Liver (tissue), 9 donors: Measurements from ENCODE around the gene NPPC. TPM values are rescaled to one million over a fixed set of nuclear protein-coding genes. Genes with fewer than 3 reads are reported as not detected.

Experiments used
- DNase-seq: peaks from one replicate; pipeline ENCODE4 v3.0.0-alpha.2; 2017; ENCODE audit warnings: low spot score
- H3K27ac ChIP-seq, 2 donors: one replicate each; pipeline ENCODE4 v1.7.0; 2013; ENCODE audit warnings: inconsistent platforms in 2 of 2, low read length in 2 of 2, control low read depth in 1 of 2, low read depth in 1 of 2, mild to moderate bottlenecking in 1 of 2
- H3K27me3 ChIP-seq, 4 donors: one replicate each; pipeline versions ENCODE4 v1.6.1 to v1.7.0; 2013; ENCODE audit warnings: low read length in 3 of 4, inconsistent platforms in 1 of 4, mild to moderate bottlenecking in 1 of 4, moderate library complexity in 1 of 4; ENCODE audit not compliant: control insufficient read depth in 4 of 4, insufficient read depth in 4 of 4
- H3K36me3 ChIP-seq, 4 donors: one replicate each; pipeline versions ENCODE4 v1.6.1 to v1.7.0; 2013; ENCODE audit warnings: low read length in 3 of 4, mild to moderate bottlenecking in 3 of 4, low read depth in 1 of 4, moderate library complexity in 1 of 4; ENCODE audit not compliant: control insufficient read depth in 4 of 4, insufficient read depth in 3 of 4
- H3K4me1 ChIP-seq, 4 donors: one replicate each; pipeline versions ENCODE4 v1.6.1 to v1.7.0; 2013; ENCODE audit warnings: low read length in 3 of 4, mild to moderate bottlenecking in 3 of 4, moderate library complexity in 1 of 4; ENCODE audit not compliant: control insufficient read depth in 4 of 4, insufficient read depth in 4 of 4
- H3K4me3 ChIP-seq, 3 donors: one replicate each; pipeline versions ENCODE4 v1.6.1 to v1.7.0; 2013; ENCODE audit warnings: low read length in 3 of 3, control low read depth in 1 of 3, low read depth in 1 of 3, mild to moderate bottlenecking in 1 of 3
- H3K9ac ChIP-seq, 2 donors: one replicate each; pipeline ENCODE4 v1.7.0; 2013; ENCODE audit warnings: low read length in 2 of 2, mild to moderate bottlenecking in 2 of 2, moderate library complexity in 2 of 2, control low read depth in 1 of 2, low read depth in 1 of 2
- H3K9me3 ChIP-seq, 4 donors: one replicate each; pipeline versions ENCODE4 v1.6.1 to v1.7.0; 2013; ENCODE audit warnings: low read length in 3 of 4; ENCODE audit not compliant: control insufficient read depth in 4 of 4
- EGR1 ChIP-seq, 2 donors: IDR thresholded peaks; 2 replicates each; pipeline ENCODE4 v1.6.1; 2016 to 2018; ENCODE audit warnings: antibody characterized with exemption in 2 of 2, low read depth in 2 of 2
- FOXA1 ChIP-seq: IDR thresholded peaks from 2 replicates; pipeline ENCODE4 v1.6.1; 2016; ENCODE audit warnings: antibody characterized with exemption
- FOXA2 ChIP-seq: IDR thresholded peaks from 2 replicates; pipeline ENCODE4 v1.6.1; 2016; ENCODE audit warnings: antibody characterized with exemption
- GABPA ChIP-seq, 2 donors: IDR thresholded peaks in 1 of 2; conservative IDR thresholded peaks in 1 of 2; 2 replicates each; pipeline ENCODE4 v1.6.1; 2016; ENCODE audit warnings: antibody characterized with exemption in 2 of 2, mild to moderate bottlenecking in 1 of 2, moderate library complexity in 1 of 2
- HNF4A ChIP-seq, 2 donors: conservative IDR thresholded peaks; 2 replicates each; pipeline ENCODE4 v1.6.1; 2016; ENCODE audit warnings: antibody characterized with exemption in 2 of 2, mild to moderate bottlenecking in 2 of 2
- HNF4G ChIP-seq: IDR thresholded peaks from 2 replicates; pipeline ENCODE4 v1.6.1; 2016; ENCODE audit warnings: antibody characterized with exemption
- NR2F2 ChIP-seq: IDR thresholded peaks from 2 replicates; pipeline ENCODE4 v1.6.1; 2016; ENCODE audit warnings: antibody characterized with exemption
- RAD21 ChIP-seq, 2 donors: IDR thresholded peaks; 2 replicates each; pipeline ENCODE4 v1.6.1; 2016; ENCODE audit warnings: antibody characterized with exemption in 2 of 2, mild to moderate bottlenecking in 2 of 2
- RXRA ChIP-seq, 2 donors: IDR thresholded peaks; 2 replicates each; pipeline ENCODE4 v1.6.1; 2017 to 2018; ENCODE audit warnings: antibody characterized with exemption in 2 of 2, mild to moderate bottlenecking in 1 of 2
- SP1 ChIP-seq: IDR thresholded peaks from 2 replicates; pipeline ENCODE4 v1.6.1; 2018; ENCODE audit warnings: antibody characterized with exemption, mild to moderate bottlenecking
- YY1 ChIP-seq: IDR thresholded peaks from 2 replicates; pipeline ENCODE4 v1.6.1; 2016; ENCODE audit warnings: antibody characterized with exemption, mild to moderate bottlenecking
- WGBS: extraction: QIAGEN DNeasy Blood & Tissue Kit; methylation state at CpG from one replicate; pipeline ENCODE4 v1.1.7; 2013; 5-methylcytosine and 5-hydroxymethylcytosine counted together
- polyA plus RNA-seq, 2 donors: library from polyadenylated mRNA; stranded (reverse) in 1 of 2; unstranded in 1 of 2; fragments of 200-250 nt in 1 of 2; fragments of >200 nt in 1 of 2; fragmentation: Nextera tagmentation in 1 of 2; extraction: Ambion mirVana in 1 of 2; gene quantifications; one replicate each; pipeline versions ENCODE4 v1.2.1 to v1.2.3, GENCODE V29; 2013 to 2015
- total RNA-seq, 2 donors: library from RNA; depleted of rRNA; stranded (reverse); fragments of >200 nt; gene quantifications; one replicate each; pipeline ENCODE4 v1.2.3, GENCODE V29; 2014
- TF ChIP-seq, protein P1 (sequence below): IDR thresholded peaks from 2 replicates; pipeline ENCODE4 v1.6.1; 2016; ENCODE audit warnings: antibody characterized with exemption
- TF ChIP-seq, protein P2 (sequence below): fragments of 150-350 bp; IDR thresholded peaks from 2 replicates; pipeline ENCODE4 v1.5.1; 2017; ENCODE audit warnings: improper control_type of control experiment, low read depth, low read length; ENCODE audit not compliant: missing input control
- TF ChIP-seq, protein P3 (sequence below): IDR thresholded peaks from 2 replicates; pipeline ENCODE4 v1.6.1; 2016; ENCODE audit warnings: antibody characterized with exemption, mild to moderate bottlenecking
- TF ChIP-seq, protein P4 (sequence below): IDR thresholded peaks from 2 replicates; pipeline ENCODE4 v1.6.1; 2016; ENCODE audit warnings: antibody characterized with exemption
- donor health status: healthy.
- donor health status: healthy.
- donor health status: healthy.
- donor health status: healthy.
- donor health status: healthy.

NPPC gene
- total and polyA plus RNA-seq, 4 donors = 0.47 TPM; not detected in 3

DNA sequence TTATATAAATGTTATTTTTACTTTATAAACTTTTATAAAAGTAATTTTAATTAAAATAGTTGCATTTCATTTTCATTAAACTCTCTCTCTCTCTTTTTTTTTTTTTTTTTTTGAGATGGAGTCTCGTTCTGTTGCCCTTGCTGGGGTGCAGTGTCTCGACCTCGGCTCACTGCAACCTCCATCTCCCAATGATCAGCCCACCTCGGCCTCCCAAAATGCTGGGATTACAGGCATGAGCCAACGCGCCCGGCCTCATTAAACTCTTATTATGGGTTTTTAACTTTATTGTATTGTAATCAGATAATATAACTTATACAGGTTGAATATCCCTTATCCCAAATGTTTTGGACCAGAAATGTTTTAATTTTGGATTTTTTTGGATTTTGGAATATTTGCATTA lies 10.9 kb upstream of the NPPC start:
- no peak for TF ChIP-seq EGR1 (IDR thresholded peaks at IDR 0.05; ENCODE audit: low read depth in 2 of 2)
- TF ChIP-seq RXRA (IDR thresholded peaks at IDR 0.05) = no peak
- TF ChIP-seq FOXA2 = no peak
- TF ChIP-seq, protein P1, sequence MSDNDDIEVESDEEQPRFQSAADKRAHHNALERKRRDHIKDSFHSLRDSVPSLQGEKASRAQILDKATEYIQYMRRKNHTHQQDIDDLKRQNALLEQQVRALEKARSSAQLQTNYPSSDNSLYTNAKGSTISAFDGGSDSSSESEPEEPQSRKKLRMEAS = no peak
- TF ChIP-seq HNF4G = no peak
- TF ChIP-seq NR2F2 = no peak
- TF ChIP-seq RAD21 (IDR thresholded peaks at IDR 0.05) = no peak
- TF ChIP-seq, protein P2, sequence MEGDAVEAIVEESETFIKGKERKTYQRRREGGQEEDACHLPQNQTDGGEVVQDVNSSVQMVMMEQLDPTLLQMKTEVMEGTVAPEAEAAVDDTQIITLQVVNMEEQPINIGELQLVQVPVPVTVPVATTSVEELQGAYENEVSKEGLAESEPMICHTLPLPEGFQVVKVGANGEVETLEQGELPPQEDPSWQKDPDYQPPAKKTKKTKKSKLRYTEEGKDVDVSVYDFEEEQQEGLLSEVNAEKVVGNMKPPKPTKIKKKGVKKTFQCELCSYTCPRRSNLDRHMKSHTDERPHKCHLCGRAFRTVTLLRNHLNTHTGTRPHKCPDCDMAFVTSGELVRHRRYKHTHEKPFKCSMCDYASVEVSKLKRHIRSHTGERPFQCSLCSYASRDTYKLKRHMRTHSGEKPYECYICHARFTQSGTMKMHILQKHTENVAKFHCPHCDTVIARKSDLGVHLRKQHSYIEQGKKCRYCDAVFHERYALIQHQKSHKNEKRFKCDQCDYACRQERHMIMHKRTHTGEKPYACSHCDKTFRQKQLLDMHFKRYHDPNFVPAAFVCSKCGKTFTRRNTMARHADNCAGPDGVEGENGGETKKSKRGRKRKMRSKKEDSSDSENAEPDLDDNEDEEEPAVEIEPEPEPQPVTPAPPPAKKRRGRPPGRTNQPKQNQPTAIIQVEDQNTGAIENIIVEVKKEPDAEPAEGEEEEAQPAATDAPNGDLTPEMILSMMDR = no peak
- TF ChIP-seq, protein P3, sequence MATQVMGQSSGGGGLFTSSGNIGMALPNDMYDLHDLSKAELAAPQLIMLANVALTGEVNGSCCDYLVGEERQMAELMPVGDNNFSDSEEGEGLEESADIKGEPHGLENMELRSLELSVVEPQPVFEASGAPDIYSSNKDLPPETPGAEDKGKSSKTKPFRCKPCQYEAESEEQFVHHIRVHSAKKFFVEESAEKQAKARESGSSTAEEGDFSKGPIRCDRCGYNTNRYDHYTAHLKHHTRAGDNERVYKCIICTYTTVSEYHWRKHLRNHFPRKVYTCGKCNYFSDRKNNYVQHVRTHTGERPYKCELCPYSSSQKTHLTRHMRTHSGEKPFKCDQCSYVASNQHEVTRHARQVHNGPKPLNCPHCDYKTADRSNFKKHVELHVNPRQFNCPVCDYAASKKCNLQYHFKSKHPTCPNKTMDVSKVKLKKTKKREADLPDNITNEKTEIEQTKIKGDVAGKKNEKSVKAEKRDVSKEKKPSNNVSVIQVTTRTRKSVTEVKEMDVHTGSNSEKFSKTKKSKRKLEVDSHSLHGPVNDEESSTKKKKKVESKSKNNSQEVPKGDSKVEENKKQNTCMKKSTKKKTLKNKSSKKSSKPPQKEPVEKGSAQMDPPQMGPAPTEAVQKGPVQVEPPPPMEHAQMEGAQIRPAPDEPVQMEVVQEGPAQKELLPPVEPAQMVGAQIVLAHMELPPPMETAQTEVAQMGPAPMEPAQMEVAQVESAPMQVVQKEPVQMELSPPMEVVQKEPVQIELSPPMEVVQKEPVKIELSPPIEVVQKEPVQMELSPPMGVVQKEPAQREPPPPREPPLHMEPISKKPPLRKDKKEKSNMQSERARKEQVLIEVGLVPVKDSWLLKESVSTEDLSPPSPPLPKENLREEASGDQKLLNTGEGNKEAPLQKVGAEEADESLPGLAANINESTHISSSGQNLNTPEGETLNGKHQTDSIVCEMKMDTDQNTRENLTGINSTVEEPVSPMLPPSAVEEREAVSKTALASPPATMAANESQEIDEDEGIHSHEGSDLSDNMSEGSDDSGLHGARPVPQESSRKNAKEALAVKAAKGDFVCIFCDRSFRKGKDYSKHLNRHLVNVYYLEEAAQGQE = no peak
- TF ChIP-seq, protein P4, sequence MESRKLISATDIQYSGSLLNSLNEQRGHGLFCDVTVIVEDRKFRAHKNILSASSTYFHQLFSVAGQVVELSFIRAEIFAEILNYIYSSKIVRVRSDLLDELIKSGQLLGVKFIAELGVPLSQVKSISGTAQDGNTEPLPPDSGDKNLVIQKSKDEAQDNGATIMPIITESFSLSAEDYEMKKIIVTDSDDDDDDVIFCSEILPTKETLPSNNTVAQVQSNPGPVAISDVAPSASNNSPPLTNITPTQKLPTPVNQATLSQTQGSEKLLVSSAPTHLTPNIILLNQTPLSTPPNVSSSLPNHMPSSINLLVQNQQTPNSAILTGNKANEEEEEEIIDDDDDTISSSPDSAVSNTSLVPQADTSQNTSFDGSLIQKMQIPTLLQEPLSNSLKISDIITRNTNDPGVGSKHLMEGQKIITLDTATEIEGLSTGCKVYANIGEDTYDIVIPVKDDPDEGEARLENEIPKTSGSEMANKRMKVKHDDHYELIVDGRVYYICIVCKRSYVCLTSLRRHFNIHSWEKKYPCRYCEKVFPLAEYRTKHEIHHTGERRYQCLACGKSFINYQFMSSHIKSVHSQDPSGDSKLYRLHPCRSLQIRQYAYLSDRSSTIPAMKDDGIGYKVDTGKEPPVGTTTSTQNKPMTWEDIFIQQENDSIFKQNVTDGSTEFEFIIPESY = no peak
- Histone ChIP-seq H3K4me1 (peaks cover 0 to 2% (median 1%) of the 10 kb centered on the region in 4 donors), H3K9ac (no peak overlapping the region), H3K9me3 (no peaks in the 10 kb centered on the region), H3K36me3 (no peaks in the 10 kb centered on the region), H3K27me3 (no peaks in the 10 kb centered on the region), H3K4me3 (no peak overlapping the region), H3K27ac (no peak overlapping the region)
- 90% methylated on average over 7 of the region's 7 CpGs for WGBS
- DNase-seq = no peak

DNA sequence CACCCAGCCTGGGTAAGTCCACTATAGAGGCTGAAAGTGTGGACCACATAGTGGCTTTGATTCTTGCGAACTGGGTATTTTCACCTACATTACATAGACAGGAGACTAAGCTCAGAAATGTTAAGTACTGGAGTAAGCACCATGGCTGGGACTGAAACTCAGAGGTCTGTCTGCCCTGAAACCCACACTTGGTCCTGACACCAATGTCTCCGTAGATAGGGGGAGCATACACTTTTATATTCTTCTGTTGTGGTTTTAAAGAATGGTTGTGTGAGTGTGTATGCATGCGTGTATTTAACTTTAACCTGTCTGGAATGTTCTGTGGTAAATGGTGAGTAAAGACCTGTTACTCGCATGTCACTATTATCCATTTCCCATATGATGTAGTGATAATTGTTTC lies 10.3 kb upstream of the NPPC start:
- Histone ChIP-seq H3K9ac (no peak overlapping the region), H3K27ac (no peak overlapping the region), H3K4me1 (no peaks in the 10 kb centered on the region), H3K4me3 (no peak overlapping the region), H3K9me3 (no peaks in the 10 kb centered on the region), H3K27me3 (no peaks in the 10 kb centered on the region), H3K36me3 (no peaks in the 10 kb centered on the region)
- TF ChIP-seq RXRA (IDR thresholded peaks at IDR 0.05) (no peak), HNF4G (no peak), GABPA (IDR thresholded peaks at IDR 0.05 in 1 of 2, conservative IDR thresholded peaks at IDR 0.05 in 1 of 2) (no peak), FOXA1 (no peak), NR2F2 (no peak), HNF4A (conservative IDR thresholded peaks at IDR 0.05) (no peak), YY1 (no peak), EGR1 (IDR thresholded peaks at IDR 0.05; ENCODE audit: low read depth in 2 of 2) (no peak), SP1 (no peak)
- TF ChIP-seq, protein P1 = no peak
- TF ChIP-seq, protein P3 = no peak
- TF ChIP-seq, protein P2 = no peak
- DNase-seq = no peak
- WGBS = 89% methylated on average over 4 of the region's 4 CpGs
